ENCODE results near the gene IL17RD. TPM values are rescaled to one million over a fixed set of nuclear protein-coding genes. Genes with fewer than 3 reads are reported as not detected.

Gene IL17RD
- total RNA-seq, 2 experiments from 2014 or later: 0.05 TPM; not detected in 1

GRCh38 chr3:57135964-57136719, 29.0 kb downstream of the IL17RD start:
- no peaks in the 10 kb centered on the region for H3K9me3 Mint-ChIP-seq
- ChIA-PET CTCF (no interaction called here), POLR2A (no interaction called here)
- no peak overlapping the region for H3K4me3 Mint-ChIP-seq
- H3K36me3 Mint-ChIP-seq (ENCODE audit: low read depth): no peaks in the 10 kb centered on the region
- peaks cover 24% of the 10 kb centered on the region for H3K27me3 Mint-ChIP-seq
- H3K4me1 Mint-ChIP-seq: no peaks in the 10 kb centered on the region
- no peak overlapping the region for H3K27ac Mint-ChIP-seq
- DNase-seq: no peak

- Mint-ChIP-seq H3K4me3 (no peak overlapping the region), H3K9me3 (no peaks in the 10 kb centered on the region), H3K36me3 (ENCODE audit: low read depth) (no peaks in the 10 kb centered on the region), H3K27me3 (peaks cover 19% of the 10 kb centered on the region), H3K4me1 (no peaks in the 10 kb centered on the region), H3K27ac (no peak overlapping the region)
- CTCF ChIA-PET: no interaction called here
- POLR2A ChIA-PET: no interaction called here
- DNase-seq: no peak
Measured at GRCh38 chr3:57133157-57133556, 32.0 kb downstream of the IL17RD start.

- Mint-ChIP-seq H3K4me3 (no peak overlapping the region), H3K36me3 (ENCODE audit: low read depth) (no peaks in the 10 kb centered on the region), H3K27me3 (peaks cover 15% of the 10 kb centered on the region), H3K27ac (no peak overlapping the region), H3K4me1 (no peaks in the 10 kb centered on the region), H3K9me3 (no peaks in the 10 kb centered on the region)
- ChIA-PET CTCF (no interaction called here), POLR2A (no interaction called here)
- DNase-seq: no peak
Measured at GRCh38 chr3:57132674-57133073, 32.5 kb downstream of the IL17RD start.

- Mint-ChIP-seq H3K27me3 (peaks cover 8% of the 10 kb centered on the region), H3K4me1 (no peaks in the 10 kb centered on the region), H3K27ac (no peak overlapping the region), H3K36me3 (ENCODE audit: low read depth) (no peaks in the 10 kb centered on the region), H3K9me3 (no peaks in the 10 kb centered on the region), H3K4me3 (no peak overlapping the region)
- ChIA-PET POLR2A (no interaction called here), CTCF (no interaction called here)
- DNase-seq: no peak
Measured at GRCh38 chr3:57131210-57131588, 34.0 kb downstream of the IL17RD start.

GRCh38 chr3:57130571-57131209, 34.5 kb downstream of the IL17RD start:
- H3K9me3 Mint-ChIP-seq: no peaks in the 10 kb centered on the region
- no peak overlapping the region for H3K27ac Mint-ChIP-seq
- no peak overlapping the region for H3K4me3 Mint-ChIP-seq
- no peak for DNase-seq
- no peaks in the 10 kb centered on the region for H3K36me3 Mint-ChIP-seq (ENCODE audit: low read depth)
- peaks cover 8% of the 10 kb centered on the region for H3K27me3 Mint-ChIP-seq
- CTCF ChIA-PET: no interaction called here
- no peaks in the 10 kb centered on the region for H3K4me1 Mint-ChIP-seq
- POLR2A ChIA-PET: no interaction called here

GRCh38 chr3:57128826-57129667, 36.1 kb downstream of the IL17RD start:
- POLR2A ChIA-PET: no interaction called here
- no peak overlapping the region for H3K27ac Mint-ChIP-seq
- H3K36me3 Mint-ChIP-seq (ENCODE audit: low read depth): no peaks in the 10 kb centered on the region
- H3K4me1 Mint-ChIP-seq: no peaks in the 10 kb centered on the region
- no peak overlapping the region for H3K4me3 Mint-ChIP-seq
- peaks cover 8% of the 10 kb centered on the region for H3K27me3 Mint-ChIP-seq
- H3K9me3 Mint-ChIP-seq: no peaks in the 10 kb centered on the region
- no peak for DNase-seq
- CTCF ChIA-PET: no interaction called here

- POLR2A ChIA-PET: interaction anchor here (0.8 kb wide), 1 partner anchor 24 kb away, joined by 3 read pairs; no protein-coding TSS in a partner anchor
- no peaks in the 10 kb centered on the region for H3K9me3 Mint-ChIP-seq
- H3K27ac Mint-ChIP-seq: no peak overlapping the region
- H3K27me3 Mint-ChIP-seq: peaks cover 12% of the 10 kb centered on the region
- no peak overlapping the region for H3K4me3 Mint-ChIP-seq
- no peaks in the 10 kb centered on the region for H3K4me1 Mint-ChIP-seq
- no peaks in the 10 kb centered on the region for H3K36me3 Mint-ChIP-seq (ENCODE audit: low read depth)
- CTCF ChIA-PET: no interaction called here
- no peak for DNase-seq
Measured at GRCh38 chr3:57127891-57128518, 37.1 kb downstream of the IL17RD start.

- Mint-ChIP-seq H3K4me1 (no peaks in the 10 kb centered on the region), H3K36me3 (ENCODE audit: low read depth) (no peaks in the 10 kb centered on the region), H3K4me3 (no peak overlapping the region), H3K9me3 (no peaks in the 10 kb centered on the region), H3K27me3 (peaks cover 16% of the 10 kb centered on the region), H3K27ac (no peak overlapping the region)
- no peak for DNase-seq
- POLR2A ChIA-PET: no interaction called here
- CTCF ChIA-PET: no interaction called here
Measured at GRCh38 chr3:57126244-57126643, 38.9 kb downstream of the IL17RD start.

- H3K4me3 Mint-ChIP-seq: no peak overlapping the region
- H3K27me3 Mint-ChIP-seq: peaks cover 16% of the 10 kb centered on the region
- no peaks in the 10 kb centered on the region for H3K9me3 Mint-ChIP-seq
- no peak for DNase-seq
- H3K4me1 Mint-ChIP-seq: no peaks in the 10 kb centered on the region
- ChIA-PET POLR2A (no interaction called here), CTCF (interaction anchor here (1.0 to 2.1 kb wide), 2 partner anchors 14 to 20 kb away, joined by 3 to 7 read pairs; no protein-coding TSS in a partner anchor)
- H3K36me3 Mint-ChIP-seq (ENCODE audit: low read depth): no peaks in the 10 kb centered on the region
- no peak overlapping the region for H3K27ac Mint-ChIP-seq
Measured at GRCh38 chr3:57120451-57121174, 44.5 kb downstream of the IL17RD start.

- no peak overlapping the region for H3K27ac Mint-ChIP-seq
- no peak overlapping the region for H3K4me3 Mint-ChIP-seq
- ChIA-PET POLR2A (no interaction called here), CTCF (interaction anchor here (1.0 to 2.1 kb wide), 2 partner anchors 15 to 19 kb away, joined by 3 to 7 read pairs; no protein-coding TSS in a partner anchor)
- no peaks in the 10 kb centered on the region for H3K9me3 Mint-ChIP-seq
- H3K4me1 Mint-ChIP-seq: no peaks in the 10 kb centered on the region
- no peak for DNase-seq
- H3K36me3 Mint-ChIP-seq (ENCODE audit: low read depth): no peaks in the 10 kb centered on the region
- H3K27me3 Mint-ChIP-seq: peaks cover 16% of the 10 kb centered on the region
Measured at GRCh38 chr3:57120040-57120439, 45.1 kb downstream of the IL17RD start.

- no peak for DNase-seq
- Mint-ChIP-seq H3K36me3 (ENCODE audit: low read depth) (no peaks in the 10 kb centered on the region), H3K27ac (no peak overlapping the region), H3K9me3 (no peaks in the 10 kb centered on the region), H3K4me1 (no peaks in the 10 kb centered on the region), H3K4me3 (no peak overlapping the region), H3K27me3 (peaks cover 16% of the 10 kb centered on the region)
- CTCF ChIA-PET: interaction anchor here (1.1 kb wide), 1 partner anchor 52 kb away, joined by 3 read pairs; no protein-coding TSS in a partner anchor
- POLR2A ChIA-PET: no interaction called here
Measured at GRCh38 chr3:57118254-57118653, 46.9 kb downstream of the IL17RD start.

GRCh38 chr3:57116501-57116900, 48.7 kb downstream of the IL17RD start:
- no peak for DNase-seq
- peaks cover 4% of the 10 kb centered on the region for H3K4me1 Mint-ChIP-seq
- peaks cover 8% of the 10 kb centered on the region for H3K27me3 Mint-ChIP-seq
- no peak overlapping the region for H3K4me3 Mint-ChIP-seq
- H3K9me3 Mint-ChIP-seq: no peaks in the 10 kb centered on the region
- POLR2A ChIA-PET: no interaction called here
- no peaks in the 10 kb centered on the region for H3K36me3 Mint-ChIP-seq (ENCODE audit: low read depth)
- H3K27ac Mint-ChIP-seq: no peak overlapping the region
- CTCF ChIA-PET: interaction anchor here (0.6 to 0.7 kb wide), 2 partner anchors 662 to 772 kb away, joined by 3 to 6 read pairs; no protein-coding TSS in a partner anchor

All from activated CD4-positive, alpha-beta memory T cell treated with anti-CD3 and anti-CD28 coated beads, Interleukin-2, amount 10 ng/mL, durations not matched to agents 7 days and 5 days (primary cell).